HCT116 (cell line): ENCODE measurements around the gene CEP170B. TPM values are rescaled to one million over a fixed set of nuclear protein-coding genes. Genes with fewer than 3 reads are reported as not detected.

ENCODE experiments used
- ATAC-seq: fragments of 200-7000 bp; cut with Tn5 transposase; 2 replicates; pipeline ENCODE4 v1.9.1; 2020; ENCODE audit warnings: mild to moderate bottlenecking, moderate library complexity
- BruUV-seq: library from RNA; stranded (reverse); fragments of 400-500 nt; replicated peaks from 2 replicates; lab custom pipeline; 2021; lab: Mats Ljungman, UMichigan
- CTCF ChIA-PET: fragments of 300-600 bp; sonication (Branson Sonifier 250); formaldehyde crosslinking; loops from one replicate; lab custom pipeline; 2021; ENCODE audit warnings: antibody characterized with exemption; lab: Charles Lee
- POLR2A ChIA-PET: fragments of 300-600, 350-600 bp; sonication (Branson Sonifier 250); formaldehyde crosslinking; loops from one replicate; lab custom pipeline; 2021; ENCODE audit warnings: antibody characterized with exemption; lab: Charles Lee
- RAD21 ChIA-PET, 2 experiments: fragments of 300-600 bp; sonication (Branson Sonifier 250); formaldehyde crosslinking; loops; one replicate each; lab custom pipeline; 2023; ENCODE audit warnings: low total read pairs in 2 of 2; ENCODE audit not compliant: uncharacterized antibody in 2 of 2, unreplicated experiment in 2 of 2, low non-redundant PET in 1 of 2; lab: Charles Lee
- DNase-seq: peaks from one replicate; pipeline ENCODE4 v3.0.0-alpha.2; 2010; ENCODE audit warnings: low read depth, low spot score
- H2AFZ ChIP-seq: fragments of 200-600 bp; shearing (Covaris generic), sonication (generic); 2 replicates; pipeline ENCODE4 v1.6.1; 2017; ENCODE audit warnings: low read depth, mixed run types, mixed read lengths, antibody characterized with exemption, low read length; ENCODE audit not compliant: poor library complexity, severe bottlenecking
- H3K27ac ChIP-seq: 2 replicates; pipeline ENCODE4 v1.5.1; 2012; ENCODE audit warnings: low read depth, low read length
- H3K27me3 ChIP-seq: fragments of 200-600 bp; sonication (generic); 2 replicates; pipeline ENCODE4 v1.6.1; 2016; ENCODE audit warnings: mixed run types, low read length, mixed read lengths; ENCODE audit not compliant: insufficient read depth
- H3K36me3 ChIP-seq, 2 experiments: fragments of 200-500 bp in 1 of 2; fragments of 200-600 bp in 1 of 2; sonication (Bioruptor generic) in 1 of 2; sonication (generic) in 1 of 2; 2 replicates each; pipeline versions ENCODE4 v1.5.1 to v1.6.1; 2014 to 2016; ENCODE audit warnings: low read length in 2 of 2, inconsistent platforms in 1 of 2, mixed read lengths in 1 of 2, mixed run types in 1 of 2; ENCODE audit not compliant: insufficient read depth in 2 of 2, control insufficient read depth in 1 of 2
- H3K4me1 ChIP-seq, 2 experiments: fragments of 200-600 bp in 1 of 2; sonication (generic) in 1 of 2; 2 replicates each; pipeline versions ENCODE4 v1.5.1 to v1.6.1; 2012 to 2017; ENCODE audit warnings: low read length in 2 of 2, inconsistent platforms in 1 of 2, mild to moderate bottlenecking in 1 of 2, mixed read lengths in 1 of 2, mixed run types in 1 of 2, moderate library complexity in 1 of 2; ENCODE audit not compliant: insufficient read depth in 2 of 2, control insufficient read depth in 1 of 2
- H3K4me2 ChIP-seq: fragments of 200-600 bp; sonication (generic); 2 replicates; pipeline ENCODE4 v1.6.1; 2017; ENCODE audit warnings: mixed run types, low read length, mixed read lengths
- H3K4me3 ChIP-seq, 2 experiments: fragments of 200-600 bp in 1 of 2; sonication (generic) in 1 of 2; replicated peaks in 1 of 2; 2 replicates each; pipeline ENCODE4 v1.5.1; 2011 to 2016; ENCODE audit warnings: low read length in 2 of 2, control low read depth in 1 of 2, low read depth in 1 of 2, mild to moderate bottlenecking in 1 of 2, mixed read lengths in 1 of 2, mixed run types in 1 of 2
- H3K79me2 ChIP-seq: fragments of 200-600 bp; sonication (generic); 2 replicates; pipeline ENCODE4 v1.6.1; 2017; ENCODE audit warnings: mild to moderate bottlenecking, mixed run types, low read length, moderate library complexity, mixed read lengths; ENCODE audit not compliant: insufficient read depth
- H3K9ac ChIP-seq: fragments of 200-600 bp; sonication (generic); 2 replicates; pipeline ENCODE4 v1.6.1; 2016; ENCODE audit warnings: low read length, mixed read lengths
- H3K9me2 ChIP-seq: fragments of 200-600 bp; sonication (generic), shearing (Covaris generic); 2 replicates; pipeline ENCODE4 v1.6.1; 2017; ENCODE audit warnings: mixed run types, mild to moderate bottlenecking, moderate library complexity; ENCODE audit not compliant: insufficient read depth
- H3K9me3 ChIP-seq, 2 experiments: fragments of 200-500 bp in 1 of 2; fragments of 200-600 bp in 1 of 2; sonication (Bioruptor generic) in 1 of 2; sonication (generic) in 1 of 2; 2 replicates each; pipeline ENCODE4 v1.6.1; 2014 to 2017; ENCODE audit warnings: low read length in 2 of 2, mixed read lengths in 2 of 2, inconsistent platforms in 1 of 2, low read depth in 1 of 2, mild to moderate bottlenecking in 1 of 2, mixed run types in 1 of 2, moderate library complexity in 1 of 2; ENCODE audit not compliant: control insufficient read depth in 1 of 2, insufficient read depth in 1 of 2
- H4K20me1 ChIP-seq: fragments of 200-600 bp; sonication (generic), shearing (Covaris generic); 2 replicates; pipeline ENCODE4 v1.6.1; 2017; ENCODE audit warnings: mixed run types, mild to moderate bottlenecking, moderate library complexity; ENCODE audit not compliant: insufficient read depth
- EGR1 ChIP-seq: IDR thresholded peaks from 2 replicates; pipeline ENCODE4 v1.6.1; 2012; ENCODE audit warnings: low read depth
- JUND ChIP-seq: IDR thresholded peaks from 2 replicates; pipeline ENCODE4 v1.6.1; 2012
- SIN3A ChIP-seq: IDR thresholded peaks from 2 replicates; pipeline ENCODE4 v1.6.1; 2012; ENCODE audit warnings: low read depth
- TCF7L2 ChIP-seq: IDR thresholded peaks from 2 replicates; pipeline ENCODE4 v1.7.0; 2011; ENCODE audit warnings: borderline replicate concordance, inconsistent platforms; ENCODE audit not compliant: insufficient read depth, insufficient read length; ENCODE audit errors: extremely low read depth
- ZFX ChIP-seq: fragments of 450-650 bp; IDR thresholded peaks from 2 replicates; pipeline ENCODE4 v1.6.1; 2017
- intact Hi-C: fragments of 100-400 bp; cut with micrococcal nuclease; formaldehyde crosslinking; loops from 2 replicates; pipeline ENCODE4 v1.10.0; 2022
- total RNA-seq: library from RNA; stranded (reverse); gene quantifications from one replicate; pipeline ENCODE4 v1.2.1, GENCODE V29; 2021; ENCODE audit not compliant: unreplicated experiment
- TF ChIP-seq, protein P1 (sequence below): IDR thresholded peaks from 2 replicates; pipeline ENCODE4 v1.6.1; 2012; ENCODE audit warnings: low read depth
- TF ChIP-seq, protein P2 (sequence below): IDR thresholded peaks from 2 replicates; pipeline ENCODE4 v1.6.1; 2011; ENCODE audit warnings: mild to moderate bottlenecking, low read length, moderate library complexity; ENCODE audit not compliant: insufficient replicate concordance; ENCODE audit errors: extremely low read depth
- TF ChIP-seq, protein P3 (sequence below), 3 experiments: fragments of 200-600 bp in 1 of 3; sonication (generic) in 1 of 3; IDR thresholded peaks in 2 of 3; conservative IDR thresholded peaks in 1 of 3; 2 replicates each; pipeline ENCODE4 v1.5.1; 2012 to 2017; ENCODE audit warnings: low read depth in 2 of 3, low read length in 2 of 3, antibody characterized with exemption in 1 of 3, borderline replicate concordance in 1 of 3, control low read depth in 1 of 3, mild to moderate bottlenecking in 1 of 3, mixed read lengths in 1 of 3, mixed run types in 1 of 3, moderate library complexity in 1 of 3; ENCODE audit not compliant: insufficient read depth in 1 of 3

Gene CEP170B
- total RNA-seq, 1 experiment from 2014 or later = 45.9 TPM

DNA sequence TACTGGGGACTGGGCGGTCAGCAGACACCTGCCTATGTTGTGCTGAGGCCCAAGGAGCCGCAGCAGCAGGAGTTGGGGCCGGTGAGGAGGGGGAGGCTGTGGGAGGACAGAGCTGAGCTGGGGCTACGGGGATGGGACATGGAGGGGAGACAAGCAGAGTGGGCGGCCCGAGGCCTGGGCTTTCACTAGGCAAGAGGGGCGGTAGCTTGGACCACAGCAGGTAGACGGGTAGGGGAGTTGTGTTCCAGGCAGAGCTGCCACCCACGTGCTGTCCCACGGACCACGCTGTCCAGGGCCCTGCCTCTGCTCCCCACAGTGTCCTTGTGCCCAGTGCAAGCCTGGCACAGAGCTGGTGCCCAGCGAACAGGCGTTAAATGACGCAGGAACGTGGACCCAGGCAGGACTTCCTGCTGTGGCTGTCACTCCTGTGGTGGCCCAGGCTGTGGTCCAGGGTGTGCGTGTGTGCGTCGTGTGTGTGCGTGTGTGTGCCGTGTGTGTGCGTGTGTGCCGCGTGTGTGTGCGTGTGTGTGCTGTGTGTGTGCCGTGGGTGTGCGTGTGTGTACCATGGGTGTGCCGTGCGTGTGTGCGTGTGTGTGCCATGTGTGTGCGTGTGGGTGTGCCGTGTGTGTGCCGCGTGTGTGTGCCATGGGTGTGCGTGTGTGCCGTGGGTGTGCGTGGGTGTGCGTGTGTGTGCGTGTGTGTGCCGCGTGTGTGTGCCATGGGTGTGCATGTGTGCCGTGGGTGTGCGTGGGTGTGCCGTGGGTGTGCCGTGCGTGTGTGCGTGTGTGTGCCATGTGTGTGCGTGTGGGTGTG, 6.8 kb downstream of the CEP170B start (continued):
- TF ChIP-seq, protein P1, sequence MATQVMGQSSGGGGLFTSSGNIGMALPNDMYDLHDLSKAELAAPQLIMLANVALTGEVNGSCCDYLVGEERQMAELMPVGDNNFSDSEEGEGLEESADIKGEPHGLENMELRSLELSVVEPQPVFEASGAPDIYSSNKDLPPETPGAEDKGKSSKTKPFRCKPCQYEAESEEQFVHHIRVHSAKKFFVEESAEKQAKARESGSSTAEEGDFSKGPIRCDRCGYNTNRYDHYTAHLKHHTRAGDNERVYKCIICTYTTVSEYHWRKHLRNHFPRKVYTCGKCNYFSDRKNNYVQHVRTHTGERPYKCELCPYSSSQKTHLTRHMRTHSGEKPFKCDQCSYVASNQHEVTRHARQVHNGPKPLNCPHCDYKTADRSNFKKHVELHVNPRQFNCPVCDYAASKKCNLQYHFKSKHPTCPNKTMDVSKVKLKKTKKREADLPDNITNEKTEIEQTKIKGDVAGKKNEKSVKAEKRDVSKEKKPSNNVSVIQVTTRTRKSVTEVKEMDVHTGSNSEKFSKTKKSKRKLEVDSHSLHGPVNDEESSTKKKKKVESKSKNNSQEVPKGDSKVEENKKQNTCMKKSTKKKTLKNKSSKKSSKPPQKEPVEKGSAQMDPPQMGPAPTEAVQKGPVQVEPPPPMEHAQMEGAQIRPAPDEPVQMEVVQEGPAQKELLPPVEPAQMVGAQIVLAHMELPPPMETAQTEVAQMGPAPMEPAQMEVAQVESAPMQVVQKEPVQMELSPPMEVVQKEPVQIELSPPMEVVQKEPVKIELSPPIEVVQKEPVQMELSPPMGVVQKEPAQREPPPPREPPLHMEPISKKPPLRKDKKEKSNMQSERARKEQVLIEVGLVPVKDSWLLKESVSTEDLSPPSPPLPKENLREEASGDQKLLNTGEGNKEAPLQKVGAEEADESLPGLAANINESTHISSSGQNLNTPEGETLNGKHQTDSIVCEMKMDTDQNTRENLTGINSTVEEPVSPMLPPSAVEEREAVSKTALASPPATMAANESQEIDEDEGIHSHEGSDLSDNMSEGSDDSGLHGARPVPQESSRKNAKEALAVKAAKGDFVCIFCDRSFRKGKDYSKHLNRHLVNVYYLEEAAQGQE = no peak
- no peak for TF ChIP-seq SIN3A

DNA sequence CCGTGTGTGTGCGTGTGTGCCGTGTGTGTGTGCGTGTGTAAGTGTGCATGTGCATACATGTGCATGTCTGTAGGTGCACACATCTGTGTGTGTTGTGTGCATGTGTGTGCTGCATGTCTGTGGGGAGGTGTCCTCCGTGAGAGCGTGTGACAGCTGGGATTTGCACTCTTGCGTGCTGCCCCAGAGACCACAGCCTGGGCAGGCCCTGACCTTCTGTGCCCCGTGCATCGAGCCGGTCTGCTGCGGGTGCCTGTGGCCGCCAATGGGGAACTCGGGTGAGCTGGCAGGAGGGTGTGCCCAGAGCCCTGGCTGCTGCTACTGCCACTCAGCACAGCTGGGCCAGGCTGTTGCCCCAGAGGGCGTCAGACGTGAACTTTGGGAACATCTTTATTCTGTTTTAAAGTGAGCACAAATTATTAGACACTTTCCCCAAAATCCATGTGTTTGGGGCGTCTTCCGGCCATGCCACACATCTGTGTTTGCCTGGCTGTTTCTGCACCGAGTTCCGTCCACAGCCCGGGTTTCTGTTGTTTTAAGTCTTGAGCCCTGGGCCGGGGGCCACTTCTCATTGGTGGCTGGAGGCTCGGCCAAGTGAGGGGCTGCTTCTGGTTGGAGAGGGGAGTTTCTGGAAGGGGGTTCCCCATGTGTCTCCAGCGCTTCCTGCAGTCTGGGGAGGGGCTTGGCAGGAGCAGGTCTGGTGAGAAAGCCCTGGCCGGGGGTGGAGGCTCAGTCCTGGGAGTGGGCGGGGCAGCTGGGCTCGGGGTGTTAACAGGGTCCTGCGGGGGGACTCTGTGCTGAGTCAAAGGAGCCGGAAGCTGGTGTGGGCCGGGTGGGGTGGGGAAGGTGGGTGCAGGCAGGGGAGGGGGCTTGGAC, 7.6 kb downstream of the CEP170B start:
- ChIA-PET RAD21 (no interaction called here), CTCF (no interaction called here), POLR2A (no interaction called here)
- no peaks in the 10 kb centered on the region for H3K9me2 ChIP-seq
- H2AFZ ChIP-seq = no peak overlapping the region
- no peak for DNase-seq
- no peak overlapping the region for H3K9ac ChIP-seq
- peaks cover 82% of the 10 kb centered on the region for H3K79me2 ChIP-seq
- peak overlapping the region; percentile 35; the same call in 1 of the 2 replicates for H3K27ac ChIP-seq
- no peak overlapping the region for H3K4me3 ChIP-seq
- BruUV-seq = no TSS peak
- ATAC-seq = no peak
- intact Hi-C loops = no loop called here
- H4K20me1 ChIP-seq = peaks cover 6% of the 10 kb centered on the region; the same call in 1 of the 2 replicates
- H3K36me3 ChIP-seq = peaks cover 0 to 13% of the 10 kb centered on the region in 2 experiments; a peak in 1 of 4 replicates
- H3K27me3 ChIP-seq = no peaks in the 10 kb centered on the region
- H3K4me2 ChIP-seq = no peak overlapping the region
- peaks cover 7 to 9% of the 10 kb centered on the region in 2 experiments; a peak in 3 of 4 replicates for H3K4me1 ChIP-seq
- no peaks in the 10 kb centered on the region for H3K9me3 ChIP-seq
- TF ChIP-seq, protein P2, sequence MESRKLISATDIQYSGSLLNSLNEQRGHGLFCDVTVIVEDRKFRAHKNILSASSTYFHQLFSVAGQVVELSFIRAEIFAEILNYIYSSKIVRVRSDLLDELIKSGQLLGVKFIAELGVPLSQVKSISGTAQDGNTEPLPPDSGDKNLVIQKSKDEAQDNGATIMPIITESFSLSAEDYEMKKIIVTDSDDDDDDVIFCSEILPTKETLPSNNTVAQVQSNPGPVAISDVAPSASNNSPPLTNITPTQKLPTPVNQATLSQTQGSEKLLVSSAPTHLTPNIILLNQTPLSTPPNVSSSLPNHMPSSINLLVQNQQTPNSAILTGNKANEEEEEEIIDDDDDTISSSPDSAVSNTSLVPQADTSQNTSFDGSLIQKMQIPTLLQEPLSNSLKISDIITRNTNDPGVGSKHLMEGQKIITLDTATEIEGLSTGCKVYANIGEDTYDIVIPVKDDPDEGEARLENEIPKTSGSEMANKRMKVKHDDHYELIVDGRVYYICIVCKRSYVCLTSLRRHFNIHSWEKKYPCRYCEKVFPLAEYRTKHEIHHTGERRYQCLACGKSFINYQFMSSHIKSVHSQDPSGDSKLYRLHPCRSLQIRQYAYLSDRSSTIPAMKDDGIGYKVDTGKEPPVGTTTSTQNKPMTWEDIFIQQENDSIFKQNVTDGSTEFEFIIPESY = no peak
- TF ChIP-seq JUND (no peak), TCF7L2 (no peak), ZFX (no peak), EGR1 (no peak)
- TF ChIP-seq, protein P3, sequence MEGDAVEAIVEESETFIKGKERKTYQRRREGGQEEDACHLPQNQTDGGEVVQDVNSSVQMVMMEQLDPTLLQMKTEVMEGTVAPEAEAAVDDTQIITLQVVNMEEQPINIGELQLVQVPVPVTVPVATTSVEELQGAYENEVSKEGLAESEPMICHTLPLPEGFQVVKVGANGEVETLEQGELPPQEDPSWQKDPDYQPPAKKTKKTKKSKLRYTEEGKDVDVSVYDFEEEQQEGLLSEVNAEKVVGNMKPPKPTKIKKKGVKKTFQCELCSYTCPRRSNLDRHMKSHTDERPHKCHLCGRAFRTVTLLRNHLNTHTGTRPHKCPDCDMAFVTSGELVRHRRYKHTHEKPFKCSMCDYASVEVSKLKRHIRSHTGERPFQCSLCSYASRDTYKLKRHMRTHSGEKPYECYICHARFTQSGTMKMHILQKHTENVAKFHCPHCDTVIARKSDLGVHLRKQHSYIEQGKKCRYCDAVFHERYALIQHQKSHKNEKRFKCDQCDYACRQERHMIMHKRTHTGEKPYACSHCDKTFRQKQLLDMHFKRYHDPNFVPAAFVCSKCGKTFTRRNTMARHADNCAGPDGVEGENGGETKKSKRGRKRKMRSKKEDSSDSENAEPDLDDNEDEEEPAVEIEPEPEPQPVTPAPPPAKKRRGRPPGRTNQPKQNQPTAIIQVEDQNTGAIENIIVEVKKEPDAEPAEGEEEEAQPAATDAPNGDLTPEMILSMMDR (IDR thresholded peaks at IDR 0.05 in 2 of 3, conservative IDR thresholded peaks at IDR 0.05 in 1 of 3; ENCODE audit: borderline replicate concordance in 1 of 3, insufficient read depth in 1 of 3, low read depth in 2 of 3, low read length in 2 of 3) = no peak
- TF ChIP-seq, protein P1 = no peak
